Measurements from ENCODE around the gene NPDC1.

The NPDC1 gene

GRCh38 chr9:137077758-137078693 lies 32.0 kb upstream of the NPDC1 start:
- H3K9ac ChIP-seq (ENCODE audit: low read length): peak overlapping the region; percentile 80
- H4K8ac ChIP-seq (ENCODE audit: low read length): peak overlapping the region; percentile 72
- peak overlapping the region in 1 of 2 experiments; percentile 80 for H2BK12ac ChIP-seq (ENCODE audit: low read length in 2 of 2)
- peak; percentile 28 for DNase-seq
- H2AFZ ChIP-seq (ENCODE audit: low read depth, low read length): peak overlapping the region; percentile 56
- peak overlapping the region; percentile 76 to 88 for H3K4me3 ChIP-seq (ENCODE audit: insufficient read depth in 1 of 2, low read depth in 1 of 2, low read length in 2 of 2)
- H2BK5ac ChIP-seq (ENCODE audit: low read depth, low read length, poor library complexity, severe bottlenecking): no peak overlapping the region
- H2AK5ac ChIP-seq (ENCODE audit: low read length, severe bottlenecking): no peak overlapping the region
- peak overlapping the region in 1 of 2 experiments; percentile 99 for H3K14ac ChIP-seq (ENCODE audit: low read length in 2 of 2)
- H3K79me1 ChIP-seq (replicated peaks; ENCODE audit: low read length, poor library complexity, severe bottlenecking): peaks cover 27% of the 10 kb centered on the region
- H4K91ac ChIP-seq (ENCODE audit: low read length): peak overlapping the region; percentile 73
- peak overlapping the region; percentile 92 for H3K4me2 ChIP-seq (ENCODE audit: low read length, poor library complexity, severe bottlenecking)
- H3K9me3 ChIP-seq (ENCODE audit: control insufficient read depth, low read length): no peaks in the 10 kb centered on the region
- peak overlapping the region; percentile 75 to 96 for H3K18ac ChIP-seq (ENCODE audit: low read depth in 1 of 2, low read length in 2 of 2)
- 9% methylated on average over 65 of the region's 76 CpGs for WGBS
- H2BK120ac ChIP-seq (ENCODE audit: low read depth, low read length): peak overlapping the region; percentile 36
- no peak overlapping the region for H3K27ac ChIP-seq (ENCODE audit: low read length, poor library complexity, severe bottlenecking)
- peaks cover 33% of the 10 kb centered on the region for H3K4me1 ChIP-seq (ENCODE audit: control insufficient read depth, insufficient read depth, low read depth, low read length)
- H2BK15ac ChIP-seq (ENCODE audit: low read depth, poor library complexity, severe bottlenecking): peak overlapping the region; percentile 65
- H3K23ac ChIP-seq (ENCODE audit: low read length in 2 of 2): peak overlapping the region in 1 of 2 experiments; percentile 84
- H3K4ac ChIP-seq (ENCODE audit: low read depth in 1 of 2, low read length in 2 of 2): peak overlapping the region; percentile 70 to 91
- H3K27me3 ChIP-seq (ENCODE audit: control insufficient read depth in 1 of 2, insufficient read depth in 1 of 2, low read length in 2 of 2): no peaks in the 10 kb centered on the region
- H3K36me3 ChIP-seq (ENCODE audit: control insufficient read depth in 1 of 2, insufficient read depth in 2 of 2, low read depth in 1 of 2, low read length in 2 of 2): peaks cover 43 to 44% of the 10 kb centered on the region in 2 experiments

GRCh38 chr9:137077010-137077747 lies 31.2 kb upstream of the NPDC1 start, which contains the start of gene UAP1L1:
UAP1L1 (plus strand) TSS chr9:137077517; CDS start chr9:137077533, 16 bp downstream.
- DNase-seq: peak; percentile 72
- Histone ChIP-seq H2BK12ac (ENCODE audit: low read length in 2 of 2) (peak within 1 kb of the TSS in 1 of 2 experiments; percentile 90), H2AFZ (ENCODE audit: low read depth, low read length) (peak within 1 kb of the TSS; percentile 56), H3K27me3 (ENCODE audit: control insufficient read depth in 1 of 2, insufficient read depth in 1 of 2, low read length in 2 of 2) (no peaks in the 10 kb centered on the region), H3K36me3 (ENCODE audit: control insufficient read depth in 1 of 2, insufficient read depth in 2 of 2, low read depth in 1 of 2, low read length in 2 of 2) (peaks cover 35 to 36% of the 10 kb centered on the region in 2 experiments), H2BK5ac (ENCODE audit: low read depth, low read length, poor library complexity, severe bottlenecking) (no peak within 1 kb of the TSS), H3K4me3 (ENCODE audit: insufficient read depth in 1 of 2, low read depth in 1 of 2, low read length in 2 of 2) (peak within 1 kb of the TSS; percentile 76 to 88), H2BK15ac (ENCODE audit: low read depth, poor library complexity, severe bottlenecking) (peak within 1 kb of the TSS; percentile 95), H3K27ac (ENCODE audit: low read length, poor library complexity, severe bottlenecking) (no peak within 1 kb of the TSS), H3K9ac (ENCODE audit: low read length) (peak within 1 kb of the TSS; percentile 80), H2AK5ac (ENCODE audit: low read length, severe bottlenecking) (no peak within 1 kb of the TSS), H3K79me1 (replicated peaks; ENCODE audit: low read length, poor library complexity, severe bottlenecking) (peaks cover 27% of the 10 kb centered on the region), H3K14ac (ENCODE audit: low read length in 2 of 2) (peak within 1 kb of the TSS in 1 of 2 experiments; percentile 99), H3K23ac (ENCODE audit: low read length in 2 of 2) (peak within 1 kb of the TSS in 1 of 2 experiments; percentile 84), H4K91ac (ENCODE audit: low read length) (peak within 1 kb of the TSS; percentile 91), H2BK120ac (ENCODE audit: low read depth, low read length) (peak within 1 kb of the TSS; percentile 68), H3K4me2 (ENCODE audit: low read length, poor library complexity, severe bottlenecking) (peak within 1 kb of the TSS; percentile 92), H4K8ac (ENCODE audit: low read length) (peak within 1 kb of the TSS; percentile 79), H3K4me1 (ENCODE audit: control insufficient read depth, insufficient read depth, low read depth, low read length) (peaks cover 25% of the 10 kb centered on the region), H3K18ac (ENCODE audit: low read depth in 1 of 2, low read length in 2 of 2) (peak within 1 kb of the TSS; percentile 75 to 96), H3K9me3 (ENCODE audit: control insufficient read depth, low read length) (no peaks in the 10 kb centered on the region), H3K4ac (ENCODE audit: low read depth in 1 of 2, low read length in 2 of 2) (peak within 1 kb of the TSS; percentile 70 to 95)
- WGBS: 3% methylated on average over 55 of the region's 87 CpGs

- Histone ChIP-seq H2BK12ac (ENCODE audit: low read length in 2 of 2) (peak overlapping the region in 1 of 2 experiments; percentile 90), H3K23ac (ENCODE audit: low read length in 2 of 2) (no peak overlapping the region), H2BK15ac (ENCODE audit: low read depth, poor library complexity, severe bottlenecking) (peak overlapping the region; percentile 95), H2BK5ac (ENCODE audit: low read depth, low read length, poor library complexity, severe bottlenecking) (no peak overlapping the region), H3K79me1 (replicated peaks; ENCODE audit: low read length, poor library complexity, severe bottlenecking) (peaks cover 26% of the 10 kb centered on the region), H4K8ac (ENCODE audit: low read length) (peak overlapping the region; percentile 79), H3K27me3 (ENCODE audit: control insufficient read depth in 1 of 2, insufficient read depth in 1 of 2, low read length in 2 of 2) (no peaks in the 10 kb centered on the region), H2AK5ac (ENCODE audit: low read length, severe bottlenecking) (no peak overlapping the region), H3K14ac (ENCODE audit: low read length in 2 of 2) (no peak overlapping the region), H2AFZ (ENCODE audit: low read depth, low read length) (no peak overlapping the region), H3K9me3 (ENCODE audit: control insufficient read depth, low read length) (no peaks in the 10 kb centered on the region), H3K4me2 (ENCODE audit: low read length, poor library complexity, severe bottlenecking) (peak overlapping the region; percentile 25), H3K27ac (ENCODE audit: low read length, poor library complexity, severe bottlenecking) (no peak overlapping the region), H3K4me1 (ENCODE audit: control insufficient read depth, insufficient read depth, low read depth, low read length) (peaks cover 22% of the 10 kb centered on the region), H2BK120ac (ENCODE audit: low read depth, low read length) (peak overlapping the region; percentile 68), H3K4ac (ENCODE audit: low read depth in 1 of 2, low read length in 2 of 2) (peak overlapping the region; percentile 13 to 95), H3K9ac (ENCODE audit: low read length) (peak overlapping the region; percentile 64), H3K4me3 (ENCODE audit: insufficient read depth in 1 of 2, low read depth in 1 of 2, low read length in 2 of 2) (peak overlapping the region; percentile 9 to 55), H4K91ac (ENCODE audit: low read length) (peak overlapping the region; percentile 91), H3K36me3 (ENCODE audit: control insufficient read depth in 1 of 2, insufficient read depth in 2 of 2, low read depth in 1 of 2, low read length in 2 of 2) (peaks cover 29 to 31% of the 10 kb centered on the region in 2 experiments), H3K18ac (ENCODE audit: low read depth in 1 of 2, low read length in 2 of 2) (peak overlapping the region; percentile 56 to 94)
- WGBS: 79% methylated on average over 15 of the region's 15 CpGs
- DNase-seq: no peak
Observed at GRCh38 chr9:137076636-137077009, 30.6 kb upstream of the NPDC1 start.

All from mesenchymal stem cell (in vitro differentiated cells and primary cell).